VCaP (cell line): Measurements from ENCODE around the gene PLCB4.

ENCODE experiments used
- H3K27ac ChIP-seq: fragments of 450-650 bp; 2 replicates; pipeline ENCODE4 v1.5.1; 2017
- CTCF ChIP-seq: fragments of 450-650 bp; conservative IDR thresholded peaks from 2 replicates; pipeline ENCODE4 v1.5.1; 2017; ENCODE audit warnings: mild to moderate bottlenecking, moderate library complexity

PLCB4 gene

GRCh38 chr20:9439806-9440205 lies 370.9 kb downstream of the PLCB4 start:
- peak overlapping the region; percentile 99 for H3K27ac ChIP-seq

GRCh38 chr20:9440892-9441291 lies 372.0 kb downstream of the PLCB4 start:
- no peak for TF ChIP-seq CTCF
- peak overlapping the region; percentile 99 for H3K27ac ChIP-seq

More at GRCh38 chr20:9439806-9440205, 370.9 kb downstream of the PLCB4 start:
- TF ChIP-seq CTCF = no peak

- no peak for TF ChIP-seq CTCF
- peak overlapping the region; percentile 99 for H3K27ac ChIP-seq
These were observed 373.1 kb downstream of the PLCB4 start for GRCh38 chr20:9441948-9442347.

- peak overlapping the region; percentile 99 for H3K27ac ChIP-seq
- no peak for TF ChIP-seq CTCF
These were observed 374.0 kb downstream of the PLCB4 start for GRCh38 chr20:9442858-9443257.

- H3K27ac ChIP-seq = peak overlapping the region; percentile 99; the same call in 1 of the 2 replicates
These were observed 376.0 kb downstream of the PLCB4 start for GRCh38 chr20:9444921-9445320.

GRCh38 chr20:9447182-9447581 lies 378.3 kb downstream of the PLCB4 start:
- no peak overlapping the region for H3K27ac ChIP-seq
- TF ChIP-seq CTCF = no peak

More at GRCh38 chr20:9444921-9445320, 376.0 kb downstream of the PLCB4 start:
- TF ChIP-seq CTCF = no peak

- TF ChIP-seq CTCF = no peak
- H3K27ac ChIP-seq = no peak overlapping the region
These were observed 384.3 kb downstream of the PLCB4 start for GRCh38 chr20:9453201-9453600.
